GM21528 (cell line): ENCODE measurements around the gene TOMM40.
"Not testable (repeated sequence)": the region's sequence is repeated elsewhere in the genome, so short reads cannot be mapped to it uniquely, and the experiment has no call there.

Experiments used
- ATAC-seq: cut with Tn5 transposase; IDR thresholded peaks from one replicate; pipeline ENCODE4 v1.9.1; 2021; ENCODE audit warnings: mild to moderate bottlenecking, moderate library complexity; ENCODE audit not compliant: unreplicated experiment, low FRiP score

TOMM40 gene

GRCh38 chr19:44924243-44924725, 33.2 kb downstream of the TOMM40 start:
- ATAC-seq, result no peak

DNA sequence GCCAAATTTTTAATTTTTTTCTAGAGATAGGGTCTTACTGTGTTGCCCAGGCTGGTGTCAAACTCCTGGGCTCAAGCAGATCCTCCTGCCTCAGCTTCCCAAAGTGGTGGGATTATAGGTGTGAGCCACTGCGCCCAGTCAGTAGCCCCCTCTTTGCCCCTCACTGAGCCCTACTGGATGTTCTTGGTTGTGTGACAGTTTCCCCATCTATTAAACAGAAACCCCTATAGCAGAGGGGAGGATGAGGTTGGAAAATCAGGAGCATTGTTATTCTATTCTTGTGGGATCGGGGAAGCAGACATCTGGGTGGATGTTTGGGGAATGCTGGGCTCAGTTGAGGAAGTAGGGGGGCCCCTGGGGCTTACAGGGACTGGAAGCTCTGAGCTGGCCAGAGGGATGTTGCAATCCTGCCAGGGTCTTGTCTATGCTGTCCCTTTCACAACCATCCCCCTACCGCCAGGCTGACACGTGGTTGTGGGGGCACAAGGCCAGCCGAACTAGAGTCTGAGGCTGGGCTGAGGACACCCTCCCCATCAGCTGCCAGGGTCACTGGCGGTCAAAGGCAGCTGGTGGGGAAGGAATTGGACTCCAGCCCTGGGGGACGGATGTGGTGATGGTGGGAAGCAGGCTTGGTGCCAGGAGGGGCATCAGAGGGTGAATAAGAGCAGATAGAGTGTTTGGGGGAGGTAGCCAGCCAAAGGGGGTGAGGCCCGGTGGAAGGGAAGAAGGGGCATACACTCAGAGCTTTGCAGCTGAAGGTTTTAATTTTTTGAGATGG, 34.2 kb downstream of the TOMM40 start:
- no peak for ATAC-seq

DNA sequence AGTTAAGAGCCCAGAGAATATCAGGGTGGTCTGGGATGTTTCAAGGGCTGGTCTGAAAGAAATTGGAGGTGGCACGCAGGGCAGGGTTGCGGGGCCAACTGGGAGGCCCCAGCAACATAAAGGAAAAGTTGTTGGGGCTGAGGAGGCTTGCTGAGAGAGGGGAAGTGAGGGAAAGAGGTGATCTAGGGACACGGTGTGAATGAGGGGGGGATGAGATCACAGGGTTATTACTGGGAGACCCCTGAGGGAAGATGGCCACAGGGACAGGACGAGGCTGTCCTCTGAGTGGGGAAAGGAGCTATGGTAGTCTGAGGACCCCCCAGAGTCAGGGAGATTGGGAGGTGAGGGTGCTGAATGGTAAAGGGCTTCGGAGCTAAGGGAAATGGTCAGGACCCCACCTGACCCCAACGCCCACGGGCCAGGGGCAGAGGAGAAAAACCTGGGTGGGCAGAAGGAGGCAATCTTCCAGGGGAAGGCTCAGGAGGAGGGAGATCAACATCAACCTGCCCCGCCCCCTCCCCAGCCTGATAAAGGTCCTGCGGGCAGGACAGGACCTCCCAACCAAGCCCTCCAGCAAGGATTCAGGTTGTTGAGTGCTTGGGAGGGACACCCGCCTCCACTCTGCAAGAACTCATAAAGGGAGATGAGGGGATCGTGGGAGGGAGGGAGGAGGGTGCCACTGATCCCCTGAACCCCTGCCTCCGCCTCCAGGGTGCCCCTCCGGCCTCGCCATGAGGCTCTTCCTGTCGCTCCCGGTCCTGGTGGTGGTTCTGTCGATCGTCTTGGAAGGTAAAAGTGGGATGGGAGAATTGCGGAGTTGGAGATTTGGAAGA, 35.4 kb downstream of the TOMM40 start:
- not testable (repeated sequence) for ATAC-seq

DNA sequence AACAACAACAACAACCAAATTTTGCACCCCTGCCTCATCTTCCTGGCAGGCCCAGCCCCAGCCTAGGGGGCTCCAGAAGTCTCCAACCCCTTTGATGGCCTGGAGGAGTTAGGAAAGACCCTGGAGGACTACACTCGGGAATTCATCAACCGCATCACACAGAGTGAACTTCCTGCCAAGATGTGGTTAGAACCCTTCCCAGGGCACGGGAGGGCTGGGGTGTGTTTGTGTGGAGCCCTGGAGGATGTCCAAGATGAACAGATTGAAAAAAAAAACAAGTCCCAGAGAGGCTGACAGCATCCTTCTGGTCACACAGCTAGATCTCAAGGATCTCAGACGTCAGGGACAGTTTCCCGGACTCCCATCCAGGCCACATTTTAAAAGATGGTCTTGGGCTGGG, 36.7 kb downstream of the TOMM40 start:
- no peak for ATAC-seq

- no peak for ATAC-seq
Observed at GRCh38 chr19:44930088-44930487, 39.0 kb downstream of the TOMM40 start.

DNA sequence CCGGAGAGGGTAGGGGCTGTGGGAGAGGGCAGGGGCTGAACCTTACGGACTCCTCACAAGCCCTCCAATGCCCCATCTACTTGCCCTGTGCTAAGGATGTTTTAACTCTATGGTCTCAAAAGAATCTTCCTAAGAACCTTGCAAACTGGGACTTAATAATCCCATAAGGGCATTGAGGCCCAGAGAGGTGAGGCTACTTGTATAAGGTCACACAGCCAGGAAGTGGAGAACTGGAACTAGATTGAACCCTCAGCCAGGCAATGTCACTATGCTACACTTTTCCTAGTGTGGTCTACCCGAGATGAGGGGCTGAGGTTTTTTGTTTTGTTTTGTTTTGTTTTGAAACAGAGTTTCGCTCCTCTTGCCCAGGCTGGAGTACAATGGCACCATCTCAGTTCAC, 40.5 kb downstream of the TOMM40 start:
- ATAC-seq, result no peak

DNA sequence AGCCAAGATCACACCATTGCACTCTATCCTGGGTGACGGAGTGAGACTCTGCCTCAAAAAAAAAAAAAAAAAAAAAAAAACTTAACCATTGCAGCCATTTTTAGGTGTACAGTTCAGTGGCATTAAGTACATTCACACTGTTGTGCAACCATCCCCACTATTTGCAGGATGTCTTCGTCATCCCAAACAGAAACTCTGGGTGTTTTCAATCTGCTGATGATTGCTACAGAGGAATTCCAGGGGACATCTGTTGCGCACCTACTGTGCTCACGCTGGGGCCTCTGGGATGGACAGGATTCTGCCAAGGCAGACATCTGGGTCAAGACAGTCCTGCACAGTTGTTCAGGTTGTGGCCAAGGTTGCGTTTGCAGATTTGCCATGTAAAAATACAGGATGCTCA, 48.6 kb downstream of the TOMM40 start:
- no peak for ATAC-seq

DNA sequence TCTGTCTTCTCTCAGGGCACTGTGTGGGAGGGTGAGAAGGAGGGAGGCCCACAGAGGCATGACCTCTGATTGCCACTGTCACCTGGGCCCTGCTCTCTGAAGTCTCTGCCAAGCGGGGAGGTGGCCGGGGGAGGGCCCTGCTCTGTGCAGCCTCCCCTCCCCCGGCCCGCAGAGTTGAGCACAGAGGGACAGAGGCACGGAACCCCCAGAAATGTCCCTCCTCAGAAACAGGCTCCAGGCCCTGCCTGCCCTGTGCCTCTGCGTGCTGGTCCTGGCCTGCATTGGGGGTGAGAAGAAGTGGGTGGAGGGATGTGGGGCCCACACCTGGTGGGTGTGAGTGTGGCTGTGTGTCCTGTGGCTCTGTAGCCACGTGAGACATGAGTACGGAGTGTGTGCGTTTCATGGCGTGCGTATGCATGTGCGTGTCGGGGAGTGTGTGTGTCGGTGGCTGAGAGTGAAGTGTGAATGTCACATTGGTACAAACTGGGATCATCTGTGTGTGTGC, 51.1 kb downstream of the TOMM40 start, which contains the start of gene APOC4:
APOC4 (plus strand) TSS at position 171 of the 505 bp plus-strand sequence; CDS start at position 212, 41 bp downstream.
- ATAC-seq, result no peak

DNA sequence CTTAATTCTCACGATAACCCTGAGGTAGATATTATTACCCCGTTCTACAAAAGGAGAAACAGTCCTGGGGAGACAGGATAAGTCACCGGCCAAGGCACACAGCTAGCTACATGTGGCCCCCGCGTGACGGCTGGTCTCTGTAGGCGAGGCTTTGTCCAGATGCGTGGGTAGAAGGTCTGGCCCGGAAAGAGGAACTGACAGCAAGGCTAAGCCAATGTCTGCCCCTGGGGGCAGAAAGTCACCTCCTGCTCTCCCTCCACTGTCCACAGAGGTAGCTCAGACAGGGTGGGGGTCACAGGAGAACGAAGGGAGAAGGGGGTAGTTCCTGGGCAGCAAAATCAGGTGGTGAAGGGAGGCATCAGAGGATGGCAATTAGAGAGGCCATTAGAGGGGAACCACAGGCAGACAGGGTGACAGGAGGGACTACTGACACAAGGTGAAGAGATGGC, 52.8 kb downstream of the TOMM40 start:
- ATAC-seq, result no peak

DNA sequence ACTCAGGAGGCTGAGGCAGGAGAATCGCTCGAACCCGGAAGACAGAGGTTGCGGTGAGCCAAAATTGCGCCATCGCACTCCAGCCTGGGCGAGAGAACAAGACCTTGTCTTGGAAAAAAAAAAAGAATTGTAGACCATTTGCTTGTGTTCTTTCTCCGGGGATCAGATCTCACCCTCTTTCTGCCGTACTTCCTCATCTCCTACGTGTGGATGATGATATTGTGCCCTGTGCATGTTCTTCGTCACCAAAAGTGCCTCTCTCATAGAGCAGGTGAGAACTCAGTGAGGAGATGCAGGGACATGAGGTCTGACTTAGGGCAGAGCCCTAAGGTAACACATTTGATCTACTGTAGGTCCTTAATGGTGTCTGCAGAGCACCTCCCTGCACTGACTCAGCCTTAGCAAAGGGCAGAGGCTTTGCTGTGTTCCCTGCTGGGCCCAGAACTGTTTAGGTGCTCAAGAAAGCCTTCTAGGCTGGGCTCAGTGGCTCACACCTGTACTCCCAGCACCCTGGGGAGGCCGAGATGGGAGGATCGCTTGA, 56.1 kb downstream of the TOMM40 start:
- no peak for ATAC-seq

DNA sequence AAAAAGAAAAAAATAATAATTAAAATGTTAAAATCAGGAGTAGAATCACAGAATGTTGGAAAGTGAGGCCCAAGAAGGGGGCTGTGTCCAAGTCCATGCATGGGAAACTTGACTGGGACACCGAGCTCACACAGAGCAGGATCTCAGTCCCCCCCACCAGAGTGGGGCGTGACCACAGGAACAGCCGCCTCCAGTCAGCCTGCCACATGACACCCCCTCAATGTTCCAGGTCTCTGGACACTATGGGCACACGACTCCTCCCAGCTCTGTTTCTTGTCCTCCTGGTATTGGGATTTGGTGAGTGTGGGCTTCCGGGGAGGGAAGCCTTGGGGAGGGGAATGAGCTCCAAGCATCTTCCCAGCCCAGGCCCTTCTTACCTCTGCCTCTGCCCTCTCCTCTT, 57.2 kb downstream of the TOMM40 start:
- no peak for ATAC-seq

- ATAC-seq, result no peak
Observed at GRCh38 chr19:44948763-44949374, 57.8 kb downstream of the TOMM40 start.

GRCh38 chr19:44949550-44949949, 58.5 kb downstream of the TOMM40 start:
- no peak for ATAC-seq

DNA sequence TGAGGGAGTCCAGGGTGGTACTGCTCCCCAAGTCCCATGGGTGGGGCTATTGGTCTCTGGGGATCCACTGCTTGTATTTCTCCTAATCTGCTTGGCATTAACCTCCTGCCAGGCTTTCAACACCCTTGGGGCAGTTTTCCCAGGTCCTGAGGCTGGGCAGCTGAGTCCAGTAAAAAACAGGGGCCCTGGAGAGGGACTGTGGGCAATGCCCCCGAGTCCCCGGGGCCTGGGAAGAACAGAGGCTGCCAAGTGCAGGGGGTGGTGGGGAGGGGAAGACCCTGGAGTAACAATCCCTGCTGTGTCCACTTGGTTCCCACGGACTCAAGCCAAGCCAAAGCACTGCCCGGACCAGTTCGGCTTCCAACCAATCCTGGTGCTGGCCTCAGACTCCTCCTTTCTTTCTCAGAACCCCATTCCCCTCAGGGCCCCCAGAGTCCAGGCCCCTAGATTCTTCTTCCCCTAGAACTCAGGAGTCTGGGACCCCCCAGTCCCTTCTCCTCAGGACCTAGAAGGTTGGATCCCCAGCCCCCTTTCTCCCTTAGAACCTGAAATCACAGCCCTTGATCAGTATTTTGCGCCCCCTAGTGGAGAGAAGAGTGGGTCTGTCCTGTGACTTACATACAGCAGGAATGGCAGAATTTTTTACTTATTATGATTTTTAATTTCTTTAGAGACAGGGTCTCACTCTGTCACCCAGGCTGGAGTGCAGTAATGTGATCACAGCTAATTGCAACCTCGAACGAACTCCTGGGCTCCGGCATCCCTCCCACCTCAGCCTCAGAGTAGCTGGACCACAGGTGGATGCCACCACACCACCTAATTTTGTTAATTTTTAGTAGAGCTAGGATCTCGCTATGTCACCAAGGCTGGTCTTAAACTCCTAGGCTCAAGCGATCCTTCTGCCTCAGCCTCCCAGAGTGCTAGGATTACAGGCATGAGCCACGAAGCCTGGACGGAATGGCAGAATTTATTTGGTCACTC, 60.4 kb downstream of the TOMM40 start:
- ATAC-seq, result no peak
